Neuronal stem cell (in vitro differentiated cells): ENCODE data around the gene TLL1. TPM values are rescaled to one million over a fixed set of nuclear protein-coding genes. Genes with fewer than 3 reads are reported as not detected.

Experiments used
- DNase-seq: peaks from one replicate; pipeline ENCODE4 v3.0.0-alpha.2; 2013; ENCODE audit warnings: low spot score
- H2AFZ ChIP-seq: one replicate; pipeline ENCODE4 v1.6.1; 2013; ENCODE audit warnings: mild to moderate bottlenecking, low read length, inconsistent platforms
- H2AK5ac ChIP-seq: 2 replicates; pipeline ENCODE4 v1.6.1; 2013; ENCODE audit warnings: low read depth, mild to moderate bottlenecking, inconsistent platforms, low read length, moderate library complexity, mixed read lengths
- H2BK120ac ChIP-seq: 2 replicates; pipeline ENCODE4 v1.6.1; 2013; ENCODE audit warnings: low read depth, mild to moderate bottlenecking, inconsistent platforms, low read length, moderate library complexity, mixed read lengths
- H2BK12ac ChIP-seq: one replicate; pipeline ENCODE4 v1.6.1; 2013; ENCODE audit warnings: low read length, inconsistent platforms
- H2BK15ac ChIP-seq: 2 replicates; pipeline ENCODE4 v1.6.1; 2013; ENCODE audit warnings: mild to moderate bottlenecking, low read length, inconsistent platforms, mixed read lengths
- H2BK5ac ChIP-seq: one replicate; pipeline ENCODE4 v1.6.1; 2013; ENCODE audit warnings: inconsistent platforms, mild to moderate bottlenecking, low read length, moderate library complexity
- H3K14ac ChIP-seq: one replicate; pipeline ENCODE4 v1.6.1; 2013; ENCODE audit warnings: low read length, inconsistent platforms
- H3K18ac ChIP-seq: 2 replicates; pipeline ENCODE4 v1.6.1; 2013; ENCODE audit warnings: low read length, inconsistent platforms
- H3K23ac ChIP-seq: 2 replicates; pipeline ENCODE4 v1.6.1; 2013; ENCODE audit warnings: low read depth, mild to moderate bottlenecking, mixed read lengths, low read length, inconsistent platforms; ENCODE audit not compliant: poor library complexity
- H3K27ac ChIP-seq: replicated peaks from 3 replicates; pipeline ENCODE4 v1.5.1; 2013; ENCODE audit warnings: low read length, inconsistent platforms
- H3K27me3 ChIP-seq, 3 experiments: 2 replicates each; pipeline ENCODE4 v1.6.1; 2013; ENCODE audit warnings: low read length in 3 of 3, mild to moderate bottlenecking in 2 of 3, inconsistent platforms in 1 of 3, low read depth in 1 of 3, mixed read lengths in 1 of 3, moderate library complexity in 1 of 3; ENCODE audit not compliant: control insufficient read depth in 3 of 3, insufficient read depth in 3 of 3
- H3K36me3 ChIP-seq, 2 donors: replicated peaks in 1 of 2; 2 replicates each; pipeline ENCODE4 v1.6.1; 2013; ENCODE audit warnings: low read length in 2 of 2; ENCODE audit not compliant: control insufficient read depth in 2 of 2, insufficient read depth in 2 of 2
- H3K4ac ChIP-seq: 2 replicates; pipeline ENCODE4 v1.6.1; 2013; ENCODE audit warnings: inconsistent platforms, mild to moderate bottlenecking, low read length, moderate library complexity
- H3K4me1 ChIP-seq, 2 donors: 1 replicate in 1 of 2; 2 replicates in 1 of 2; pipeline ENCODE4 v1.6.1; 2013; ENCODE audit warnings: low read length in 2 of 2, low read depth in 1 of 2; ENCODE audit not compliant: control insufficient read depth in 2 of 2, insufficient read depth in 1 of 2
- H3K4me2 ChIP-seq: one replicate; pipeline ENCODE4 v1.6.1; 2013; ENCODE audit warnings: mild to moderate bottlenecking, low read length, inconsistent platforms; ENCODE audit not compliant: insufficient read depth, poor library complexity, severe bottlenecking
- H3K4me3 ChIP-seq, 2 donors: 2 replicates each; pipeline ENCODE4 v1.5.1; 2013; ENCODE audit warnings: low read length in 2 of 2, mild to moderate bottlenecking in 2 of 2, inconsistent platforms in 1 of 2, moderate library complexity in 1 of 2
- H3K79me1 ChIP-seq: one replicate; pipeline ENCODE4 v1.6.1; 2013; ENCODE audit warnings: low read depth, mild to moderate bottlenecking, inconsistent platforms, low read length, moderate library complexity
- H3K9ac ChIP-seq: one replicate; pipeline ENCODE4 v1.6.1; 2013; ENCODE audit warnings: mild to moderate bottlenecking, low read depth, low read length, inconsistent platforms; ENCODE audit not compliant: poor library complexity
- H3K9me3 ChIP-seq, 2 donors: replicated peaks in 1 of 2; 2 replicates each; pipeline versions ENCODE3 to v1.6.1; 2013; ENCODE audit warnings: low read length in 2 of 2, mild to moderate bottlenecking in 2 of 2, inconsistent platforms in 1 of 2, low read depth in 1 of 2, mixed read lengths in 1 of 2, moderate library complexity in 1 of 2; ENCODE audit not compliant: control insufficient read depth in 2 of 2, insufficient read depth in 1 of 2
- H4K8ac ChIP-seq: one replicate; pipeline ENCODE4 v1.6.1; 2013; ENCODE audit warnings: low read depth, mild to moderate bottlenecking, inconsistent platforms, low read length, moderate library complexity
- H4K91ac ChIP-seq: one replicate; pipeline ENCODE4 v1.6.1; 2013; ENCODE audit warnings: low read length, low read depth, mild to moderate bottlenecking, inconsistent platforms; ENCODE audit not compliant: poor library complexity
- WGBS, 2 donors: extraction: QIAGEN DNeasy Blood & Tissue Kit; methylation state at CpG; one replicate each; pipeline ENCODE4 v1.1.7; 2013; ENCODE audit warnings: missing lambda C conversion rate in 2 of 2, mixed read lengths in 1 of 2; ENCODE audit not compliant: insufficient read length in 2 of 2, insufficient replicate concordance in 1 of 2; ENCODE audit errors: extremely low coverage in 2 of 2; 5-methylcytosine and 5-hydroxymethylcytosine counted together
- polyA plus RNA-seq, 2 experiments: library from polyadenylated mRNA; stranded (reverse); fragments of 200-250 nt; gene quantifications; one replicate each; pipeline ENCODE4 v1.2.3, GENCODE V29; 2013

The TLL1 gene
- polyA plus RNA-seq (2013, experiment 1 of 2): 0.04 TPM
- polyA plus RNA-seq (2013, experiment 2 of 2): 0.04 TPM

- no peaks in the 10 kb centered on the region for H3K79me1 ChIP-seq
- H3K27ac ChIP-seq: no peak within 1 kb of the TSS
- H2BK120ac ChIP-seq: no peak within 1 kb of the TSS
- no peaks in the 10 kb centered on the region for H3K36me3 ChIP-seq
- peak within 1 kb of the TSS; percentile 93 for H2AFZ ChIP-seq
- peak within 1 kb of the TSS; percentile 1 for H3K23ac ChIP-seq
- peaks cover 13 to 90% (median 35%) of the 10 kb centered on the region in 3 experiments for H3K27me3 ChIP-seq
- H2BK5ac ChIP-seq: no peak within 1 kb of the TSS
- DNase-seq: no peak
- no peak within 1 kb of the TSS for H2BK12ac ChIP-seq
- WGBS, 2 donors: no CpG with 5 or more reads among the region's 24 CpGs
- peak within 1 kb of the TSS; percentile 20 for H3K18ac ChIP-seq
- peak within 1 kb of the TSS; percentile 99 for H3K4me2 ChIP-seq
- H4K91ac ChIP-seq: no peak within 1 kb of the TSS
- H3K14ac ChIP-seq: peak within 1 kb of the TSS; percentile 72
- no peak within 1 kb of the TSS for H3K4ac ChIP-seq
- H3K4me1 ChIP-seq: peaks cover 4 to 10% of the 10 kb centered on the region in 2 donors
- H3K4me3 ChIP-seq: peak within 1 kb of the TSS; percentile 41 to 77
- peak within 1 kb of the TSS; percentile 74 for H3K9ac ChIP-seq
- H2AK5ac ChIP-seq: no peak within 1 kb of the TSS
- no peak within 1 kb of the TSS for H4K8ac ChIP-seq
- H2BK15ac ChIP-seq: no peak within 1 kb of the TSS
- no peaks in the 10 kb centered on the region for H3K9me3 ChIP-seq
Observed at GRCh38 chr4:165872461-165873297, at the start of gene TLL1. TLL1 (plus strand) TSS chr4:165873237; CDS start chr4:165873905, 668 bp downstream.

- no peak overlapping the region for H3K4me2 ChIP-seq
- no CpG with 5 or more reads among the region's 1 CpG for WGBS, 2 donors
Observed at GRCh38 chr4:165826166-165826565, 46.9 kb upstream of the TLL1 start.

GRCh38 chr4:165827018-165827417 lies 46.0 kb upstream of the TLL1 start:
- Histone ChIP-seq H3K4me2 (no peak overlapping the region), H2BK15ac (no peak overlapping the region), H3K4ac (peak overlapping the region; percentile 76)

More at GRCh38 chr4:165826166-165826565, 46.9 kb upstream of the TLL1 start:
- no peak overlapping the region for H3K23ac ChIP-seq
- no peak overlapping the region for H3K18ac ChIP-seq
- H3K27ac ChIP-seq: no peak overlapping the region
- H2AFZ ChIP-seq: no peak overlapping the region
- no peaks in the 10 kb centered on the region for H3K9me3 ChIP-seq
- H3K4ac ChIP-seq: no peak overlapping the region
- no peak overlapping the region for H2BK12ac ChIP-seq
- H2BK5ac ChIP-seq: no peak overlapping the region
- no peak overlapping the region for H2AK5ac ChIP-seq
- no peaks in the 10 kb centered on the region for H3K27me3 ChIP-seq
- H2BK120ac ChIP-seq: no peak overlapping the region
- no peak overlapping the region for H3K14ac ChIP-seq
- H2BK15ac ChIP-seq: no peak overlapping the region
- H4K91ac ChIP-seq: no peak overlapping the region
- no peak overlapping the region for H3K4me3 ChIP-seq
- DNase-seq: no peak
- no peaks in the 10 kb centered on the region for H3K79me1 ChIP-seq
- H3K36me3 ChIP-seq: no peaks in the 10 kb centered on the region
- H3K9ac ChIP-seq: no peak overlapping the region
- H3K4me1 ChIP-seq: no peaks in the 10 kb centered on the region
- H4K8ac ChIP-seq: no peak overlapping the region

GRCh38 chr4:165828928-165829327 lies 44.1 kb upstream of the TLL1 start:
- H3K9me3 ChIP-seq: no peaks in the 10 kb centered on the region
- H3K4me1 ChIP-seq: no peaks in the 10 kb centered on the region
- H3K27me3 ChIP-seq: no peaks in the 10 kb centered on the region
- H3K27ac ChIP-seq: no peak overlapping the region
- no peak overlapping the region for H2BK12ac ChIP-seq
- H3K4ac ChIP-seq: no peak overlapping the region
- no peak overlapping the region for H3K9ac ChIP-seq
- H2BK5ac ChIP-seq: no peak overlapping the region
- WGBS, 2 donors: no CpG with 5 or more reads among the region's 2 CpGs
- no peak overlapping the region for H4K8ac ChIP-seq
- H2AK5ac ChIP-seq: no peak overlapping the region
- no peak overlapping the region for H3K4me2 ChIP-seq
- H3K4me3 ChIP-seq: no peak overlapping the region
- H3K23ac ChIP-seq: no peak overlapping the region
- H3K36me3 ChIP-seq: no peaks in the 10 kb centered on the region
- no peak for DNase-seq
- no peaks in the 10 kb centered on the region for H3K79me1 ChIP-seq
- H3K18ac ChIP-seq: no peak overlapping the region
- no peak overlapping the region for H3K14ac ChIP-seq
- no peak overlapping the region for H4K91ac ChIP-seq
- no peak overlapping the region for H2AFZ ChIP-seq
- no peak overlapping the region for H2BK15ac ChIP-seq
- no peak overlapping the region for H2BK120ac ChIP-seq

More at GRCh38 chr4:165827018-165827417, 46.0 kb upstream of the TLL1 start:
- no peaks in the 10 kb centered on the region for H3K79me1 ChIP-seq
- no peak overlapping the region for H3K9ac ChIP-seq
- H3K9me3 ChIP-seq: no peaks in the 10 kb centered on the region
- no peak overlapping the region for H2BK5ac ChIP-seq
- WGBS, 2 donors: no CpG with 5 or more reads among the region's 1 CpG
- no peak overlapping the region for H3K4me3 ChIP-seq
- H3K4me1 ChIP-seq: no peaks in the 10 kb centered on the region
- H2BK12ac ChIP-seq: no peak overlapping the region
- H4K8ac ChIP-seq: no peak overlapping the region
- H3K18ac ChIP-seq: no peak overlapping the region
- H3K14ac ChIP-seq: no peak overlapping the region
- no peak overlapping the region for H3K23ac ChIP-seq
- H3K27ac ChIP-seq: no peak overlapping the region
- no peak overlapping the region for H2AK5ac ChIP-seq
- no peaks in the 10 kb centered on the region for H3K27me3 ChIP-seq
- peak overlapping the region; percentile 30 for H2AFZ ChIP-seq
- H3K36me3 ChIP-seq: no peaks in the 10 kb centered on the region
- H2BK120ac ChIP-seq: no peak overlapping the region
- DNase-seq: no peak
- H4K91ac ChIP-seq: no peak overlapping the region
